HL-60/S4 treated with phorbol 12-myristate 13-acetate at 8.2 ng/mL for 4 days and 3 days (cell line): ENCODE measurements around the gene COL18A1.

Experiments
- in situ Hi-C: fragments of 300-500 bp; cut with MboI; formaldehyde crosslinking; loops from 2 replicates; pipeline ENCODE4 v1.15.0; 2022; ENCODE audit warnings: low sequenced_read_pairs

Gene COL18A1

DNA sequence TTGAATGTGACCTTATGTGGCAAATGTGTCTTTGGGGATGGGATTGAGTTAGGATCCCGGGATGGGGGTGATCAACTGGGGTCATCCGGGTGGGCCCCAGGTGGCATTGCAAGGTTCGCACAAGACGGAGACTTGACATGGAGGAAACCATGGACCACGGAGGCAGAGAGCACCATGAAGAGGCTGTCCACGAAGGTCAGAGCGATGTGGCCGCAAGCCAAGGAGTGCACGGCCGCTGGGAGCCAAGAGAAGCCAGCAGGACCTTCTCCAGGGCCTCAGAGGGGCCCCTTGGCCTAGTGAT lies 22.3 kb upstream of the COL18A1 start:
- in situ Hi-C loops = no loop called here

DNA sequence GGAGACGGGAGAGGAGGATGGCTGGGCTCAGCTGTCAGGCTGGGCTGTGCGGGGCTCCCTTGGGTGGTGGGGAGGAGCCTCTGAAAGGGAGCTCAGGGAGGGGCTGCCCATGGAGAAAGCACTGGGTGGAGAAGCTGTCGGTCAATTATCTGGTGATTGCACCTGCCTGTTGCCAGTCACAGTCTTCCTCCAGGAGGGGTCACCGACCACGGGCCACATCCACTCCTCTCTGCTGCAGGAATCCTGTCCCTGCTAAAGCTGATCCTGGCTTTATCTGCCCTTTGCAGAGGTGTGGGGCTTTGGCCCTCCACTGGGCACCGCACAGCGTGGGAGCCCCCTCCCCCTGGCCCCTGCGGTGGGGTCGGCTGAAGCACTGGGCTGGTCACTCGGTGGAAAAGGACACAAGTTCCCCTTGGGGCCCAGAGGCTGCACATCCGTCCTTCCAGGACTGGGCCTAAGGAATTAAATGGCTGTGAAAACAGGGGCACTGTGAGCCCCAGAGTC lies 21.8 kb upstream of the COL18A1 start:
- in situ Hi-C loops = no loop called here

DNA sequence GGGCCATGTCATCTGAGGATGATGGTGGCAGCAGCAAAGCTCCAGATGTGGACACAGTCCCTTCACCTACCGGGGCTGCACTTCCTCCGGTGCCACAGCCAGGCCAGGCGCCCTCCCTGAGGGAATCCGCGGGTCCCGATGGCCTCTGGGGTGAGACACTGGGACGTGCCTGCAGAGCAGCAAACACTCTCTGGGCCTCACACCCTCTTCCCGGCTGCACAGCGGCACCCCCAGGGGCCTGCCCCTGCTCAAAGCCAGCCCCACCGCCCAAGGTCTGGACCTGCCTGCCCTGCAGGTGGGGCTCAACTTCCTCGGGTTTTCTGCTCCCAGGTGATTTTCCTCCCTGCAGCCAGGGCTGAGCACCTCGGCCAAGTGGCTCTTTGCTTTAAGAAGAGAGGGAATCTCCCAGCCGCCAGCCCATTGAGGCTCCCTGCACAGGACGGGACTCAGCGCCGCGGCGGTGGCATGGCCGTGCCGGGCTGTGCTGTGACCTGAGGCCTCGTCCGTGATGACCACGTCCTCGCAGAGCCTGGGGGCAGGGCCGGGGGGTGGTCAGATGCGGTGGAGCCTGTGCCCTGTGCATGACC lies 21.3 kb upstream of the COL18A1 start:
- in situ Hi-C loops = no loop called here

DNA sequence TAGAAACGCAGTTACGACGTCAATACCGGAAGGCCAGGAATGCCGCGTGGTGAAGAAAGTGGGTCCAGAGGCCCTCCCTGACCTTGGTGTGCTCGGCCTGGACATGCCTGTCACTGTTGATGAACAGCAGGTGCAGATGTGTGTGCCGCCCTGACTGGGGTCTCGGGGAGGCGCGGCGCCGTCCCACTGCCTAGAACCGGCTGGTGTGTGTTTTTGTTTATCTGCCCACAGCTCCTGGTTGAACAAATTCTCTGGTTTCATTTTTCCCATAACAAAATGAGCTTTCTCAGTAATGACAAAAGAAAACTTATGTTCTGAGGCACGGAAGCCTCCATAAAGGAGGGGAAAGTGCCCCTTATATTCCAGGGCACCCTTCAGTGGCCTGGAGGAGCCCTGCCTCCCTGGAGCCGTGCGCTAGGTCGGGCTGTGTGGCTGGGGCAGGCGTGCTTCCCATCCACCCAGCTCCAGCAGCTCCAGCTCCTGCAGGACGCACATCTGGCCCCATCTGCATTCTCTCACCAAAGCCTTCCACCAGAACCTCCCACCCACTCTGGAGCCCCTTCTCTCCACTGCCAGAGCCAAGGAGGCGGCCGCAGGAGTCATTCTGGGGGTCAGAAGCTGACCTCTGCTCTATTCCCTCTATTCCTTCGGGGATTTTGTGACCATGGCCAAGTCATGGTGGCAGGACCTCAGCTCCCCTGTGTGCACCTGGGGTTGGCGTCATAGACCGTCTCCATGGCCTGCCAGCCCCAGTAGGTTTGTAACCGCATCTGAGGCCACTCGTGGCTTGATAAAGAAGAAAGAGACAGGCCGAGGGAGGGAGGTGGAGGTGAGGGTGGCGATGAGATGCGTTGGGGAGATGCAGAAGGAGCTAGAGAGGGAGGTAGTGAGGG lies 20.1 kb upstream of the COL18A1 start:
- in situ Hi-C loops = no loop called here

DNA sequence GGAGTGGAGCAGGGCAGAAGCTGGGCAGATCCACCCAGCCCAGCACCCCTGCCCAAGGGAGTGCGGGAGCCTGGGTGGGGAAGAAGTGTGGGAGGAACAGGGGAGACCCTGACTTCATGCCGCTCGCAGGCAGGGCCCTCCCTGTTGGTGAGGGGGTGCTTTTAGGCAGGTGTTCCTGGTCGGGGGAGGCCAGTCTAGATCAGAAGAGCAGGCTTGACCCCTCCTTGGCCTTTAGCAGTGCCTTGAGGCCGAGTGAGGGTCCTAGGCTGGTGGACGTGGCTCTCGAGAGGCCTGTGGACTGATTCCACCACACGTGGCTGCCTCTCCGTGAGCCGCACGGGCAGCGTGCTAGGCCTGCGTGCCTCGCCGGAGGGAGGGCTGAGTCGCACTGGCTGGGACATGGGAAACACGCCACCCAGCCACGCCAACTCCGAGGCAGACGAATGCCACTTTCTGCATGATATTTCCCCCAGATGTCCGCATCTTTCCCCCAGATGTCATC lies 19.4 kb upstream of the COL18A1 start:
- in situ Hi-C loops = no loop called here

DNA sequence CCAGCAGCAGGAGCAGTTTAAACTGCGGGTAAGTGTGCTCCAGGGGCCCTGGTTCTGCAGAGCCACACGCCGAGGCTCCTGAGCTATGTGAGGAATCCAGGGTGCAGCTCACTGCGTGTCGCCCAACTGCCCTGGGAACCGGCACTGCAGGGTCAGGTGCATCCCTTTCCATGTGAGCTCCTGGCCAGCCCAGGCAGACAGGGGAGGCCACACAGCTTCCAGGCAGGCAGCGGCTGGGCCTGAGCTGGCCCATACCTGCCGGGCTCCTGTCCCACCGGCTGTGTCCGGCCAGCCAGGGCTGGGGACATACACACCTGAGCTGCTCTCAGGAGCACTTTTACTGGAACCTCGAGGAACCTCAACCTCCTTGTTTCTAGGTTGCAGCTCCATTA lies 18.6 kb upstream of the COL18A1 start:
- in situ Hi-C loops = no loop called here

DNA sequence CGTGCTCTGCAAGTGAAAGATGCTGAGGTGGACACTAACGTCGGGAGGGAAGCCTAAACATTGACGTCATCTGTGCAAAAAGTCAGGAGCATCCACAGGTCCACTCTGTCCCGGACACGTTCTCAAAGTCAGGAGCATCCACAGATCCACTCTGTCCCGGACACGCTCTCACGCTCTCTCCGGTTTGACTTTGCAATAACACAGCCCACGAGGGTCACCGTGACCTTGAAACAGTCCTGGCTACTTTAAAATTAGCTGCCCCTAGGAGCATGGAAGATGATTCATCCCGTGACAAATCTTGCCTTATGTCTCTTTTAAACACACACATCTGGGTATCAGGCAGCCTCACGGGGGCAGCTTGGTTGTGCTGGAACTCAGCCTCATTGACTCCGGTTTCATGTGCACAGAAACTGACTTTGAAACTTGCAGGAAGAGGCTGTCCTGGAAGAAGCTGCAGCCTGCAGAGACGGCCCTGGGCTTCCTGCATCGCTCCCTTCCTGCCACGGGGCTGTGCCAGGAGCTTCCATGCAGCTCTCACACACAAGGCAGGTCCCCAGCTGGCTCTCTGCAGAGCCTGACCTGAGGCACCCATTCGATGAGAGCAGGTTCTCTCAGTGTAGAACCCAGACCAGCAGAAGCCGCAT lies 18.1 kb upstream of the COL18A1 start:
- in situ Hi-C loops = no loop called here

DNA sequence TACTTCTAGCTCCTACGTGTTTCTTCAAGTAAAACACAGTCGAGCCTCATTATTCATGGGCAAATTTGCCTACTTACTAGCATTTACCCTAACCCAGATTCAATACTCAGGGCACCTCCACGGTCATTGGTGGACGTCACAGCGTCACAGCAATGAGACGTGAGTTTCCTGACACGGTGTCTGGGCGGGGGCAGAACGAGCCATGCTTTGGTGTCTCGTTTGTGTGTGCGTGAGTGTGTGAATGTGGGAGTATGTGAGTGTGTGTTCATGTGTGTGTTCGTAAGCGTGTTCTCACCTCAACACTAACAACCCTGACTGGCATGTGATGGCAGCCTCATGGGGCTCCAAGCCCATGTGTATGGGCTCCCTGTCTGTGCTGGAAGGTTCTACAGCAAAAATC lies 17.5 kb upstream of the COL18A1 start:
- in situ Hi-C loops = no loop called here

DNA sequence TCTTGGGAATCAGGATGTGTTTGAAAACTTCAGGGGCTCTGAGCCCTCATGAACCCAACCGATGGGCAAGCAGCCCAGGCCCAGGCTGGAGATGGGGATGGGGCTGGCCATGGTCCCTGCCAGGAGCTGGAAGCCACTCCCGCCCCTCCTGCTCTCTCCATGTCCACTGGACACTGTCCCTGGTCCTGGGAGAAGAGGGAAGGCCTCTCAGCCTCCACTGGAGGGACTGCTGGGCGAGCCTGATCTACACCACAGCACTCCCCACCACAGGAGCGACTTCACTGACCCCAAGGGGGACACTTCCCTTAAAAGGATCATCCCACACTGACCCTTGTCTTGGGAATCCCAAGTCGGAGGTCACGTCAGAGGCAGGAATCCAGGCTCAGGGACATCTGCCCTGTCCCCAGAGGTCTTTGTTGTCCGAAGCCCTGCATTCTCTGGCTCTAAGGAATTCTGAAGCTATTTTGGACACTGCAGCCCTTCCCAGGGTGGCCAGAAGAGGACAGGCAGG lies 16.9 kb upstream of the COL18A1 start:
- in situ Hi-C loops = no loop called here

DNA sequence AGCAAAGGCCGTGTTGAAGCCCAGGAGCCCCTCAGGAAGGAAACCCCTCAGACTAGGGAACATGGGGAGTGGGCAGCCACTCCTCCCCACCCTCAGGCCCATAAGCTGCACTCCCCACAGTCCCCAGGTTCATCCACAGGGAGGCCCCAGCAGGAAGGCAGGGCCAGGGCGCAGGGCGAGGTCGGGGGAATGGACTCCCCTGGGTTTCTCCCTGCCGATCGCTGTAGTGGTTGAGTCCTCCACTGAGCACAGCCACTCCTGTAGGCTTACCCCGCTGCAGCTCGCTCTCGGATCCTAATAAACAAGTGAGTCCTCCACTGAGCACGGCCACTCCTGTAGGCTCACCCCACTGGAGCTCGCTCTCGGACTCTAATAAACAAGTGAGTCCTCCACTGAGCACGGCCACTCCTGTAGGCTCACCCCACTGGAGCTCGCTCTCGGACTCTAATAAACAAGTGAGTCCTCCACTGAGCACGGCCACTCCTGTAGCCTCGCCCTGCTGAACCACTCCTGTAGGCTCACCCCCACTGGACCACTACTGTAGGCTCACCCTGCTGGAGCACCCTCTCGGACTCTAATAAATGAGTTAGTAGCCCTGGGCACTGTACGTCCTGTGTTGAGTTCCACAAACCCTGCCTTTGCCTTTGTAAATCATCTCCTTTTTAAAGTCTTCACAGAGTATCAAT lies 16.2 kb upstream of the COL18A1 start:
- in situ Hi-C loops = no loop called here

DNA sequence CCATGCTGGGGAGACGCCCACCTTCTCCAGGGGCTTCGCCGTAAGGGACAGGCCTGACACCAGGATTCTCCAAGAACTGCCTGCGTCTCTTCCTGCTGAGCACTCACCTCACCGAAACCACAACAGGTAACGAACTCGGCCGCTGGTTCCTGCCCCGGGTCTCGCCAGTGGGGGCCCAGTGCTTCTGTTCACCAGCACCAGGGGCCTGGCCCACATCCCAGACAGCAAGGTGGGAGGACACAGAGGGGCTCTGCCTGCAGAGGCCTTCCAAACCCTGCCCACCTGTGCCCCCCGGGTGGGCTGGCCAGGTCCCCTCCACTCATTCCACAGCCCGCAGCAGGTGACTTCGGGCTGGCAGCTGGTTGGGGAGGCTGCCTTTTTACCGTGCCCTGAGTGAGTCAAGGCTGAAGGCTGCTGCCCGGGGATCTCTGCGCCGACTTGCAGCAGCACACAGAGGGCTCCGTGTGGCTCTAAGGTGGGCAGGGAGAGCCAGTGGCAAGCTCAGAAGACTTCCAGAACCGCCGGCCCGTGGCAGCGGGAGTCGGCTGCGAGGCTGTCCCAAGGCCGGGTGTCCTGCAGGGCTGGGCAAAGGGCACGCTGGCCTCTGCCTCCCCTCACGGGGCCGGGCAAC lies 14.7 kb upstream of the COL18A1 start:
- in situ Hi-C loops = no loop called here

DNA sequence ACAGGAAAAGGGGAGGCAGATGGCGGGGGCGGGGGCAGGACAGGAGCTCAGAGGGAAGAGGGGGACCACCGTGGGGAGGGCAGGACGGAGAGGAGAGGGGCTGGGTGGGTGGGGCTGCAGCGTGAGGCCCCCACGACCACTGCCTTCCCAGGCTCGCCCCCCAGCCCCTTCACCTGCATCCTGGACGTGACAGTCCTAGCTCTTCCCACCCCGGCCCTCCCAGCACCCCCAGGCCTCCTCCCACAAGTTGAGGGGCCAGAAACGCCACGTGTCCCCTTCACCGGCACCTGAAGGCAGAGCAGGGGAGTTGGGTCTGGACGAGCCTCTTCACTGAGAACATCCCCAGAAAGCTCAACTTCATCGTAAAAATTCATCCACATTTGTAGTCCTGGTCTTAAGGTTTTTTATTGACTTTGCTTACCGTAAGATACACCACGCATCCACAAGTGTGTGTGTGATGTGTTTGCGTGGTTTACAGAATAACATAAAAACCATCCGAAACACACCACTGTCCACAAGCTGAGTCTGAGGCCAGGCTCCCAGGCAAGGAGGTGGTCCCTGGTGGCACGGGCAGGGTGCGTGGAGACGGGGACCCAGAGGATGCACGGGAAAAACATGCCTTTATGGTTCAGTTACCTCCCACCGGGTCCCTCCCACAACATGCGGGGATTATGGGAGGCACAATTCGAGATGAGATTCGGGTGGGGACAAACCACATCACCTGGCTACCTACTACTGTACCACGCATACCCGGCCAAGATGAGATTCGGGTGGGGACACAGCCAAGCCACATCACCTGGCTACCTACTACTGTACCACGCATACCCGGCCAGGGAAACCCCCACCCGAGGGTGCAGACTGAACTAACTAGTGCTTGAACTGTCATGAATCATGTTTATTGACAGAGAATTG lies 13.9 kb upstream of the COL18A1 start:
- in situ Hi-C loops = no loop called here

DNA sequence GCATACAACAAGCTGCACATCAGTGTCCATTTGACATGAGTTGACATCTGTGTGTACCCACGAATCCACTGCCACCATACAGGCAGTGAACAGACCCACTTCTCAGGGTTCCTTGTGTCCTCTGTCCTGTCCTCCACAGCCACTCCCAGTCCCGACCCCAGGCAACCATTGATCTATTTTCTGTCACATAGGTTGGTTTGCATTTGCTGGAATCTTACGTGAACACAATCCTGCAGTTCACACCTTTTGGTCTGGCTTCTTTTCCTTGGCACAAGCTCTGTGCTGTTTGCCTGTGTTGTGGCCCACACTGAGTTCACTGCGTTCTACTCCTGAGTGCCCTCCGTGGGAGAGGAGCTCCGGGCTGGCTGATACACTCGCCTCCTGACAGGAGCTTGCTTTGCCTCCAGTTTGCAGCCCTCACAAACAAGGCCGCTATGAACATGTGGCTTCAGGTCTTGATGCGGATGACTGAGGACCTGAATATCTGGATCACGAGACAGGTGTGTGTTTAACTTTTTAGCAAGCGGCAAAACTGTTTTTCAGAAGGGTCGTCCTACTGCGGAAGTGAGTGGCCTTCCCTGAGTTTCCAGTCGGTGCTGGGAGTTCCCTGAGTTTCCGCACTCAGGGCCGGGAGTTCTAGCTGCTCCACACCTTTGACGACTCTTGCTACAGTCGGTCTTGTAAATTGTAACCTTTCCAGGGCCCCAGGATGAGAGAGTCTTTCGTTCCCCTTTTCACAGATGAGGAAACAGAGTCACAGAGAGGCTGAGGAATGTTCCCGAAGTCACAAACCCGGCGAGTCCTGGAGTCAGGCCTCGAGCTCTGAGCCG lies 13.0 kb upstream of the COL18A1 start:
- in situ Hi-C loops = no loop called here

DNA sequence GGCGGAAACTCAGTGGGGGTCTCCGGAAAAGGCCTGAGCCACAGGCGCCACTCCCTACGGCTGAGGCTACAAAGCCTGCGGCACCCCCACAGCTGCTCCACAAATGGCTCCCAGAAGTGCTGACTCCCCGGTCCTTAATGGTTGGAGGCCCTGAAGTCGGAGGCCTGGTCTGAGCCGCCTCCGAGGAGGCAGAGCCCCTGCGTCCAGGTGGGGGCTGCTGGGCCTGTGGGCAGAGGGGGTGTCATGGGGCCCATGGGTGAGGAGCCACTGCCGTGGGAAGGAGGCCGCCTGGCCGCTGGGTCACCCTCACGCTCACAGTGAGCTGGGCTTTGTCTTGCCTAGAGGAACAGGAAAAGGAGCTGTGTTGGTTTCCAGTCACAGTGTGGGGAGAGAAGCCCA lies 12.4 kb upstream of the COL18A1 start:
- in situ Hi-C loops = no loop called here

DNA sequence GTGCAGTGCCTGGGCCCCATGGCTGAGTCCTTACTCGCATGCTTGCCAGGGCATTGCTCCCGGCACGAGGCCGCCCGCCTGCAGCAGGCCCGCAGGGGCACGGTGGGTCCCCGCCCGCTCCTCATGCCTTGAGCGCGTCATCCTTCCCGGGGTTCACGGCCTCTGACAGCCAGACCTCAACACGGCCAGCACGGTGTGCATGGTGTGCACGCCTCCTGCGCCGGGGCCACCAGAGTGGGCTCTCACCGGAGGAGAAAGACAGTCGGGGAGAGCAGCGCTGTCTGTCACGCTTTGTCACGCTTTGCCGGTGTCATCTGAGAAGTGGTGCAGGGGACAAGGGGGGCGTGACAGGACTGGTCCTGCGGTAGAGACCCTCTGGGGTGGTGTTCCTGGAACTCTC lies 11.9 kb upstream of the COL18A1 start:
- in situ Hi-C loops = no loop called here

DNA sequence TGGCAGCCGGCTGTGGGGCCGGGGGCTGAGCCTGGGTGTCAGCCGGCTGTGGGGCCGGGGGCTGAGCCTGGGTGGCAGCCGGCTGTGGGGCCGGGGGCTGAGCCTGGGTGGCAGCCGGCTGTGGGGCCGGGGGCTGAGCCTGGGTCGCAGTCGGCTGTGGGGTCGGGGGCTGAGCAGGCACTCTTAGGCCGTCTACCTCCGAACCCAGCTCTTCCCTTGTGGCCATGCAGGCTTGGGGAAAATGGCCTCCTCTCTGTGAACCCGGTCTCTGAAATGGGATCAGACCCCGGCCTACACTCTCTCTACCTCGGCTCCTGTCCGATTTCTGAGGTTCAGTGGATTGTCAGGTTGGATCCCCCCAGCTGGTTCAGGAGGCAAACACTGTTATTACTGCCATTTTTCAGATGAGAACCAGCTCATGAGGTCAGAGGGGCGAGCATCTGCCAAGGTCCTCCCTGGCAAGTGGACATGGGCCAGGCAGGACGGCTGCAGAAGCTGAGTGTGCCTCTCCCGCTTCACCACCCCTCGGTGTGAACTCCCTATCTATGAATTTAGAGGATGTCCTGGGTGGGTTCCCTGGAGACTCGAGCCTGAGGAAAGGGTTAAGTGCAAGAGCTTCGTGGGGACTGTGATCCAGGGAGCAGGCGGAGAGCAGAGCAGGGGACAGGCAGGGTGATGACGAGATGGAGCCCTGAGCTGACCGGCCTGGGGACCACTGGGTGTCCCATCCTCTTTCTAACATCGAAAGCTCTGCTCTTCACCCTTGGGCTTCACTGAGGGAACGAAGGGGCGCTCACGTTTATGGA lies 10.9 kb upstream of the COL18A1 start:
- in situ Hi-C loops = no loop called here

DNA sequence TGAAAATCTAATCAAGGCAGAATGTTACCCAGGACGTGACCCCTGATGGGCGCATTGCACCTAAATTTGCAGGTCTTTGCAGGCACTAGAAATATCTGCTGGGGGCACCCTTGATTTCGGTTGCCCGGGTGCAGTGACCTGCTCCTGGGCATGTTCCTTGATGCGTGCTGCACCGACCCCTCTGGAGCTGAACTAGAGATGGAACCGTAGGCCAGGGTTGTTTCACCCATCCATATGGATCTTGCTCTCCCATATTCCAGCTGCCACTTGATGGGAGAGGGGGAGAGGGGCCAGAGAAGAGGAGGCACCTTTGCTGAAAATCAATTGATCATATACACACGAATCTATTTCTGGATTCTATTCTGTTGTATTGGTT lies 8.4 kb upstream of the COL18A1 start:
- in situ Hi-C loops = no loop called here

DNA sequence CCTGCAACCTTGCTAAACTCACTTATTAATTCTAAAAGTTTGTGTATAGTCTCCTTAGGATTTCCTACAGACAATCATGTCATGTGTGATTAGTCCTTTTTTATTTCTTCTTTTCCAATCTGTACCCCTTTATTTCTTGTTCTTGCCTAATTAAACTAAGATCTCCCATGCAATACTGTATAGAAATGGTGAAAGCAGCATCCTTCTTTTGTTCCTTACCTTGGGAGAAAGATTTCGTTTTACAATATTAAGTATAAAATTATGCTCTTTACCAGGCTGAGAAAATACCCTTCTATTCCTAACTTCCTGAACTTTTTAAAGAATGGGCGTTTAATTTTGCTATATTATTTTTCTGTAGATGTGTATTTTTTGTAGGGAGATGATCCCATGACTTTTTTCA lies 7.6 kb upstream of the COL18A1 start:
- in situ Hi-C loops = no loop called here
